HepG2 (cell line): ENCODE measurements around the gene CMTM5. TPM values are rescaled to one million over a fixed set of nuclear protein-coding genes. Genes with fewer than 3 reads are reported as not detected.
A peak's percentile ranks its signal among the peaks of the same experiment; 100 is the strongest.

Experiments
- ATAC-seq: fragments of 200-7000 bp; cut with Tn5 transposase; 3 replicates; pipeline ENCODE4 v1.9.1; 2020; ENCODE audit warnings: mild to moderate bottlenecking, moderate library complexity
- BruUV-seq: library from RNA; stranded (reverse); fragments of 400-500 nt; replicated peaks from 2 replicates; lab custom pipeline; 2021; lab: Mats Ljungman, UMichigan
- CTCF ChIA-PET: fragments of 300-600 bp; formaldehyde crosslinking; extraction: SDS; loops from one replicate; lab custom pipeline; 2021; ENCODE audit warnings: low total read pairs, inconsistent platforms, low intra/inter-chr PET ratio; lab: Yijun Ruan, JAX
- POLR2A ChIA-PET: fragments of 350-600 bp; sonication (Branson Sonifier 250); formaldehyde crosslinking; loops from one replicate; lab custom pipeline; 2020; ENCODE audit warnings: antibody characterized with exemption, inconsistent platforms; lab: Yijun Ruan, JAX
- DNase-seq: peaks from one replicate; pipeline ENCODE4 v3.0.0-alpha.2; 2015; ENCODE audit warnings: low spot score
- FAIRE-seq: peaks from 3 replicates; lab custom pipeline; 2011; peaks lifted over from hg19 to GRCh38; lab: Jason Lieb, UNC
- H2AFZ ChIP-seq: one replicate; pipeline ENCODE4 v1.6.1; 2011; ENCODE audit warnings: low read length, inconsistent platforms
- H3K27ac ChIP-seq: fragments of 300-600 bp; 3 replicates; pipeline ENCODE4 v1.8.0; 2011; ENCODE audit warnings: mixed run types, mild to moderate bottlenecking, mixed read lengths, low read length, inconsistent platforms; ENCODE audit not compliant: insufficient read depth; ENCODE audit errors: extremely low read length
- H3K27me3 ChIP-seq, 2 experiments: fragments of 200-600 bp in 1 of 2; 2 replicates in 1 of 2; 3 replicates in 1 of 2; pipeline versions ENCODE4 v1.6.0 to v1.8.0; 2011; ENCODE audit warnings: low read length in 2 of 2, mild to moderate bottlenecking in 2 of 2, moderate library complexity in 2 of 2, inconsistent platforms in 1 of 2; ENCODE audit not compliant: insufficient read depth in 2 of 2, control insufficient read depth in 1 of 2
- H3K36me3 ChIP-seq, 2 experiments: fragments of 200-600 bp in 1 of 2; replicated peaks in 1 of 2; 2 replicates in 1 of 2; 3 replicates in 1 of 2; pipeline versions ENCODE4 v1.5.1 to v1.8.0; 2011; ENCODE audit warnings: low read length in 2 of 2, inconsistent platforms in 1 of 2; ENCODE audit not compliant: insufficient read depth in 2 of 2, control insufficient read depth in 1 of 2
- H3K4me1 ChIP-seq: 2 replicates; pipeline ENCODE4 v1.5.1; 2012; ENCODE audit warnings: low read length, inconsistent platforms; ENCODE audit not compliant: insufficient read depth
- H3K4me2 ChIP-seq: 2 replicates; pipeline ENCODE4 v1.6.0; 2011; ENCODE audit warnings: low read depth, low read length, inconsistent platforms
- H3K4me3 ChIP-seq, 3 experiments: fragments of 200-600 bp in 1 of 3; sonication (generic), shearing (Covaris generic) in 1 of 3; replicated peaks in 1 of 3; 2 replicates each; pipeline ENCODE4 v1.5.1; 2011 to 2016; ENCODE audit warnings: low read length in 3 of 3, inconsistent platforms in 2 of 3, low read depth in 2 of 3, mild to moderate bottlenecking in 2 of 3, control low read depth in 1 of 3, mixed read lengths in 1 of 3; ENCODE audit not compliant: insufficient read depth in 1 of 3
- H3K79me2 ChIP-seq: one replicate; pipeline ENCODE4 v1.6.1; 2011; ENCODE audit warnings: low read length, inconsistent platforms; ENCODE audit not compliant: insufficient read depth
- H3K9ac ChIP-seq: 2 replicates; pipeline ENCODE4 v1.6.0; 2011; ENCODE audit warnings: mild to moderate bottlenecking, low read depth, low read length, inconsistent platforms; ENCODE audit not compliant: insufficient read depth
- H3K9me3 ChIP-seq: 2 replicates; pipeline ENCODE4 v1.5.1; 2012; ENCODE audit warnings: mild to moderate bottlenecking, low read length
- H4K20me1 ChIP-seq: 2 replicates; pipeline ENCODE4 v1.6.0; 2011; ENCODE audit warnings: inconsistent platforms, mild to moderate bottlenecking, low read length, moderate library complexity; ENCODE audit not compliant: insufficient read depth
- CTCF ChIP-seq: sonication (generic); formaldehyde crosslinking; IDR thresholded peaks from 2 replicates; pipeline ENCODE4 v1.5.0; 2020; ENCODE audit warnings: mild to moderate bottlenecking, missing genetic modification reagents, moderate library complexity
- HOXA3 ChIP-seq: sonication (generic); formaldehyde crosslinking; IDR thresholded peaks from 2 replicates; pipeline ENCODE4 v1.5.0; 2020; ENCODE audit warnings: missing genetic modification reagents
- IRX3 ChIP-seq: sonication (generic); formaldehyde crosslinking; IDR thresholded peaks from 2 replicates; pipeline ENCODE4 v1.8.1; 2023; ENCODE audit warnings: mild to moderate bottlenecking, low read depth, missing genetic modification reagents, borderline replicate concordance
- JARID2 ChIP-seq: sonication (generic); formaldehyde crosslinking; IDR thresholded peaks from 2 replicates; pipeline ENCODE4 v1.8.1; 2023; ENCODE audit warnings: missing genetic modification reagents, inconsistent platforms; ENCODE audit not compliant: insufficient replicate concordance
- NFRKB ChIP-seq: fragments of 450-650 bp; IDR thresholded peaks from 2 replicates; pipeline ENCODE4 v1.6.1; 2017
- NRL ChIP-seq: sonication (generic); formaldehyde crosslinking; IDR thresholded peaks from 2 replicates; pipeline ENCODE4 v1.5.0; 2020; ENCODE audit warnings: missing genetic modification reagents, mild to moderate bottlenecking, moderate library complexity, borderline replicate concordance
- PCBP1 ChIP-seq: fragments of 200-400 bp; formaldehyde crosslinking; IDR thresholded peaks from 2 replicates; pipeline ENCODE4 v1.6.1; 2017; ENCODE audit warnings: mild to moderate bottlenecking, low read depth, low read length, borderline replicate concordance
- PRDM4 ChIP-seq: sonication (generic); formaldehyde crosslinking; IDR thresholded peaks from 2 replicates; pipeline ENCODE4 v1.9.0; 2021; ENCODE audit warnings: missing genetic modification reagents, borderline replicate concordance
- RAD21 ChIP-seq: fragments of 450-650 bp; formaldehyde crosslinking; IDR thresholded peaks from 2 replicates; pipeline ENCODE4 v1.5.0; 2020; ENCODE audit warnings: mild to moderate bottlenecking
- SMAD3 ChIP-seq: sonication (generic); formaldehyde crosslinking; IDR thresholded peaks from 2 replicates; pipeline ENCODE4 v1.4.0; 2020; ENCODE audit warnings: missing genetic modification reagents
- ZBTB33 ChIP-seq: sonication (generic); formaldehyde crosslinking; IDR thresholded peaks from 2 replicates; pipeline ENCODE4 v1.4.0; 2020; ENCODE audit warnings: missing genetic modification reagents
- ZBTB34 ChIP-seq: sonication (generic); formaldehyde crosslinking; IDR thresholded peaks from 2 replicates; pipeline ENCODE4 v1.8.0; 2022; ENCODE audit warnings: mild to moderate bottlenecking, missing genetic modification reagents
- ZNF101 ChIP-seq: sonication (generic); formaldehyde crosslinking; IDR thresholded peaks from 2 replicates; pipeline ENCODE4 v1.4.0; 2020; ENCODE audit warnings: mild to moderate bottlenecking, low read depth, missing genetic modification reagents, borderline replicate concordance
- ZNF124 ChIP-seq: sonication (generic); formaldehyde crosslinking; IDR thresholded peaks from 2 replicates; pipeline ENCODE4 v1.4.0; 2020; ENCODE audit warnings: missing genetic modification reagents
- ZNF350 ChIP-seq: sonication (generic); formaldehyde crosslinking; IDR thresholded peaks from 2 replicates; pipeline ENCODE4 v1.4.0; 2020; ENCODE audit warnings: mild to moderate bottlenecking, low read depth, missing genetic modification reagents, borderline replicate concordance
- ZNF788 ChIP-seq: sonication (generic); formaldehyde crosslinking; IDR thresholded peaks from 2 replicates; pipeline ENCODE4 v1.5.0; 2020; ENCODE audit warnings: mild to moderate bottlenecking, missing genetic modification reagents, borderline replicate concordance
- WGBS: methylation state at CpG from one replicate; pipeline ENCODE4 v1.1.6; 2017; ENCODE audit warnings: low lambda C conversion rate; 5-methylcytosine and 5-hydroxymethylcytosine counted together
- in situ Hi-C: cut with HindIII; loops from 2 replicates; pipeline ENCODE4 v1.10.0; 2017; ENCODE audit warnings: low pct_unique_long_range_greater_than_20kb; ENCODE audit not compliant: extremely low pct_ligation_motif_present
- intact Hi-C: fragments of 100-400 bp; cut with micrococcal nuclease; formaldehyde crosslinking; loops from one replicate; pipeline ENCODE4 v1.10.0; 2022; ENCODE audit not compliant: unreplicated experiment
- polyA plus RNA-seq, 8 experiments: library from polyadenylated mRNA; depleted of rRNA in 3 of 8; stranded (reverse) in 7 of 8; unstranded in 1 of 8; fragments of >200 nt; fragmentation: Illumina TruSeq in 4 of 8; extraction: Trizol in 4 of 8; gene quantifications; 2 replicates each; pipeline versions ENCODE4 v1.2.1 to v1.2.3, GENCODE V29; 2011 to 2016; ENCODE audit warnings: low read depth in 4 of 8, missing spikeins in 1 of 8, mixed read lengths in 1 of 8; ENCODE audit not compliant: insufficient read depth in 1 of 8
- total RNA-seq, 5 experiments: library from RNA; depleted of rRNA; stranded (reverse); fragments of >200 nt; fragmentation: Illumina TruSeq; extraction: Trizol; gene quantifications; 2 replicates each; pipeline ENCODE4 v1.2.3, GENCODE V29; 2016; ENCODE audit warnings: low read depth in 1 of 5

Gene CMTM5
- total and polyA plus RNA-seq, 2 of the 13 experiments (the other 11 are each of a cell fraction or from before 2014, with no cell fraction given), result not detected

GRCh38 chr14:23360496-23360895, 16.4 kb upstream of the CMTM5 start:
- intact Hi-C loops, result loop anchor here (2.0 kb wide), 1 partner anchor 32 kb away; no protein-coding TSS in a partner anchor
- Histone ChIP-seq H3K4me2 (no peak overlapping the region), H3K4me1 (peaks cover 30% of the 10 kb centered on the region), H3K36me3 (no peaks in the 10 kb centered on the region), H4K20me1 (no peaks in the 10 kb centered on the region), H3K27me3 (peaks cover 50 to 93% of the 10 kb centered on the region in 2 experiments), H3K9me3 (no peaks in the 10 kb centered on the region), H3K27ac (no peak overlapping the region), H2AFZ (no peak overlapping the region), H3K4me3 (no peak overlapping the region), H3K79me2 (no peaks in the 10 kb centered on the region), H3K9ac (no peak overlapping the region)
- POLR2A ChIA-PET, result interaction anchor here (0.6 to 1.6 kb wide), 3 partner anchors 20 to 39 kb away, joined by 3 to 11 read pairs (median 3); partner anchors contain the start of gene PABPN1
- BruUV-seq, result no TSS peak
- DNase-seq (peak; percentile 54), ATAC-seq (peak; percentile 70), FAIRE-seq (no peak)
- in situ Hi-C loops, result no loop called here
- CTCF ChIA-PET, result interaction anchor here (1.7 to 1.8 kb wide), 2 partner anchors 33 to 95 kb away, joined by 5 to 7 read pairs; no protein-coding TSS in a partner anchor
- WGBS, result 15% methylated on average over 11 of the region's 11 CpGs
- TF ChIP-seq PCBP1 (peak; percentile 94), NRL (CRISPR knock-in tag) (peak; percentile 36; the same call in 1 of the 2 replicates), ZNF101 (CRISPR knock-in tag) (no peak), PRDM4 (no peak), ZNF350 (CRISPR knock-in tag) (peak; percentile 45; the same call in 1 of the 2 replicates), ZBTB33 (CRISPR knock-in tag) (peak; percentile 44; the same call in 1 of the 2 replicates), ZBTB34 (0 out of 2 replicates have a peak, but pooled peaks have one; percentile 40), JARID2 (no peak), NFRKB (no peak), ZNF788 (CRISPR knock-in tag) (peak; percentile 42; the same call in 1 of the 2 replicates), IRX3 (0 out of 2 replicates have a peak, but pooled peaks have one; percentile 32), HOXA3 (peak; percentile 32; the same call in 1 of the 2 replicates), RAD21 (peak; percentile 25; the same call in 1 of the 2 replicates), ZNF124 (CRISPR knock-in tag) (0 out of 2 replicates have a peak, but pooled peaks have one; percentile 28), SMAD3 (no peak), CTCF (CRISPR knock-in tag) (peak; percentile 77)
